GM21515 (cell line): Measurements from ENCODE around the gene NKX6-2.
"Not testable (repeated sequence)": the region's sequence is repeated elsewhere in the genome, so short reads cannot be mapped to it uniquely, and the experiment has no call there.

ENCODE experiments used
- ATAC-seq: cut with Tn5 transposase; IDR thresholded peaks from one replicate; pipeline ENCODE4 v1.9.1; 2021; ENCODE audit not compliant: unreplicated experiment

NKX6-2 gene

GRCh38 chr10:132761395-132762060 lies 24.4 kb downstream of the NKX6-2 start:
- no peak for ATAC-seq

DNA sequence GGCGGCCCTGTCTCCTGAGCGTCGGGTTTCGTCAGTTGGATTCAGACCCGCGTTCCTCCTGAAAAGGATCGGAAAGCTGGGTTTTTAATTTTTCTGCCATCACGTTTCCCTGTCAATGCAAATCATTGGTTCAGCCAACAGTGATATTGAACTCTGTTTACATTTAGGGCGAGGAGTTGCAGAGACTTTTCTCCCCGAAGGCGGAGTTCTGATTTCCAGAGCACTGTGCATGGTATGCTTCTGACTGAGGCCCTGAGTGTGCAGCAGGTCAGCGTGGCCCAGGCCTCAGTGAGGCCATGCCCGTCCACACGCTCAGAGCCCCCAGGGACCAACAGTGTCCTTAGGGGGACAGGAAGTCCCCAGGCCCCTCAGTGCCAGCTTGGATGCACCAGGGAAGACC lies 27.1 kb downstream of the NKX6-2 start:
- no peak for ATAC-seq

DNA sequence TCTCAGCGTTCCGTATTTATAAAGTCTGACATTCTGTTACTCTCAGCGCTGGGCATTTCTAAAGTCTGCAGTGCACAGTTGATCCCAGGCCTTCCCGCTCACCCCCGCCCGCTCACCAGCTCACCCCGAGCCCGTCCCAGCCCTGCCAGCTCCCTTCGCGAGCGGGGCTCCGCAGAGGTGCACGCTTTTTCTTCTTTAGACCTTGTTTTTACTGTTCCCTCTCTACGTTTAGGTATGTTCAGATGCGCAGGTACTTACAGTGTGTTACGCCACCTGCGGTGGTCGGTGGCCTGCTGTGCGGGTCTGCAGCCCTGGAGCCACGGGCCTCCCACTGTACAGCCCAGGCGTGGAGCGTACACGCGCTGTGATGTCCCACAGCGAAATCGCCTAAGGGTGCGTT lies 28.8 kb downstream of the NKX6-2 start:
- ATAC-seq: no peak

GRCh38 chr10:132756591-132756990 lies 29.4 kb downstream of the NKX6-2 start:
- no peak for ATAC-seq

DNA sequence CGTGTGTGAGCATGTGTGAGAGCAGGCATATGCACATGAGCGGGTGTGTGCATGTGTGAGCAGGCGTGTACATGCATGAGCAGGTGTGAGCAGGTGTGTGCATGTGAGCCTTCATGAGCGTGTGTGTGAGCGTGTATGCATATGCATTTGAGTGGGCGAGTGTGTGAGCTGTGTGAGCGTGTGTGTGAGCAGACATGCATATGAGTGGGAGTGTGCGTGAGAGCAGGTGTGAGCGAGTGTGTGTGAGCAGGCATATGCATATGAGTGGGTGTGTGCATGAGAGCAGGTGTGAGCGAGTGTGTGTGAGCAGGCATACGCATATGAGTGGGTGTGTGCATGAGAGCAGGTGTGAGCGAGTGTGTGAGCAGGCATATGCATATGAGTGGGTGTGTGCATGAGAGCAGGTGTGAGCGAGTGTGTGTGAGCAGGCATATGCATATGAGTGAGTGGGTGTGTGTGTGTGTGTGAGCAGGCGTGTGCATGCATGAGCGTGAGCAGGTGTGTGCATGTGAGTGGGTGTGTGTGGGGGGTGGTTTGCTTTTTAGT lies 30.7 kb downstream of the NKX6-2 start:
- ATAC-seq: no peak

- ATAC-seq: no peak
These were observed 31.9 kb downstream of the NKX6-2 start for GRCh38 chr10:132754071-132754470.

- ATAC-seq: no peak
These were observed 32.4 kb downstream of the NKX6-2 start for GRCh38 chr10:132753596-132753995.

DNA sequence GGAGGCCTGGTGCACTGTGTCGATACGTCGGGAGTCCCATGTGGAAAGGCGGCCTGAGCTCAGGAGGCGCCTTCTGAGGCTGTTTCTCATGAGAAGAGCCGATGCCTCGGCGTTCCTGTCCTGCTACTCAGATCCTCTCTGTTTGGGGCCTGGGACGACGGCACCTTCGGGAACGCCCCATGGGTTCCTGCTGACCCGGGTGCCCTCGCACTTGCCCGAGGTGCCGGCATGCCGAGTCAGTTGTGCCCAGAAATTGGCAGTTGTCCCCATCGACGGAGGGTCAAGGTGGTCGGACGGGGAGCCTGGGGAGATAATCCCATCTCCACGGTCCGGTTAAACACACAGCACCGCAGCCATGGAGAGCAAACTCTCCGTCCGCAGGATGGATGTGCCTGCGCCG lies 33.0 kb downstream of the NKX6-2 start:
- ATAC-seq: no peak

DNA sequence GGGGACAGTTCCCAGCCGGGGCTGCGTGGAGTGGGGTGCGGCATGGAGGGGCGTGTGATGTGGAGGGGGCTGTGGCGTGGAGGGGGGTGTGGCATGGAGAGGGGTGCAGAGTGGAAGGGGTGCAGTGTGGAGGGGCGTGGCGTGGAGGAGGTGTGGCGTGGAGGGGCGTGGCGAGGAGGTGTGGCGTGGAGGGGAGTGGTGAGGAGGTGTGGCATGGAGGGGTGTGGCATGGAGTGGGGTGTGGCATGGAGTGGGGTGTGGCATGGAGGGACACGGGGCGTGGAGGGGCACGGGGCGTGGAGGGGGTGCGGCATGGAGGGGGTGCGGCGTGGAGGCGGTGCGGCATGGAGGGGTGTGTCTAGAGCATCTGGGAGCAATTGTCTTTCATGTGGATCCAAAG lies 33.6 kb downstream of the NKX6-2 start:
- ATAC-seq: no peak

GRCh38 chr10:132750936-132751335 lies 35.0 kb downstream of the NKX6-2 start:
- ATAC-seq: no peak

DNA sequence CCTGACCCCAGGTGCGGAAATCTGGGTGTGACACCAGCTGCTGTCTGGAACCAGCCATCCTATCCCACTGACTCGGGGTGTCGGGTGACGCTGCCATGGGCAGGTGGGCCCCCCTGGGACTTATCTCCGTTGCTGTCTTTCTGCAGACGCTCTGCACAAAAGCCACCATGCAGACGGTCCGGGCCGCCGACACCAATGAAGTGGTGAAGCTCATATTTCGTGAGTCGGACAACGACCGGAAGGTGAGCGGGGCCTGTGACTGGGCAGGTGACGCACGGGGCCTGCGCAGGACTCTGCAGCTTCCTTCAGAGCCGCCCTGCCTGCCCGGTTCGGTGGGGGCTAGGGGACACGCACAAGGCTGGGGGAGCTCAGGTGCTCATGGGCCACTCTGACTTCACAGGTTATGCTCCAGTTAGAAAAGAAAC lies 36.6 kb downstream of the NKX6-2 start:
- no peak for ATAC-seq

GRCh38 chr10:132748545-132749370 lies 37.2 kb downstream of the NKX6-2 start:
- ATAC-seq: no peak

GRCh38 chr10:132748135-132748534 lies 37.8 kb downstream of the NKX6-2 start:
- ATAC-seq: no peak

- ATAC-seq: no peak
These were observed 38.9 kb downstream of the NKX6-2 start for GRCh38 chr10:132746801-132747625.

- no peak for ATAC-seq
These were observed 39.6 kb downstream of the NKX6-2 start for GRCh38 chr10:132746386-132746785.

DNA sequence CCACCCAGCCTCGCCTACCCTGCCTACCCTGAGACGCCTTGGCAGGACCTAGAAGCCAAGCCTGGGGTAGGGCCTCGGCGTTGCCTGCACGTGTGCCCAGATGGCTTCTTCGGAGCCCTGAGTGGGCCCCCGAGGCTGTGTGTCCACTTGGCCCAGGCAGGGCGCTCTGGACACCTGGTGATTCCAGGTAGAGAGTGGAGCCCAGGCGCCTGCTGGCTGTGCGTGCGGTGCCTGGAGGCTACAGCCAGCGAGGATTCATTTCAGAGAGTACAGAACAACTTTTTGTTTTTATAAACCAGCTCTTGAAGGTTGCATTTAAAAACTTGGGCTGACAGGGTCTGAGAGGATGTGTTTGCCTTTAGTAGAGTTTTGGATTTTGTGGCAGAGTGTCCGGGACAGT lies 40.0 kb downstream of the NKX6-2 start:
- no peak for ATAC-seq

- no peak for ATAC-seq
These were observed 40.4 kb downstream of the NKX6-2 start for GRCh38 chr10:132745511-132745910.

GRCh38 chr10:132744839-132745238 lies 41.1 kb downstream of the NKX6-2 start:
- no peak for ATAC-seq

- no peak for ATAC-seq
These were observed 41.9 kb downstream of the NKX6-2 start for GRCh38 chr10:132743925-132744490.

DNA sequence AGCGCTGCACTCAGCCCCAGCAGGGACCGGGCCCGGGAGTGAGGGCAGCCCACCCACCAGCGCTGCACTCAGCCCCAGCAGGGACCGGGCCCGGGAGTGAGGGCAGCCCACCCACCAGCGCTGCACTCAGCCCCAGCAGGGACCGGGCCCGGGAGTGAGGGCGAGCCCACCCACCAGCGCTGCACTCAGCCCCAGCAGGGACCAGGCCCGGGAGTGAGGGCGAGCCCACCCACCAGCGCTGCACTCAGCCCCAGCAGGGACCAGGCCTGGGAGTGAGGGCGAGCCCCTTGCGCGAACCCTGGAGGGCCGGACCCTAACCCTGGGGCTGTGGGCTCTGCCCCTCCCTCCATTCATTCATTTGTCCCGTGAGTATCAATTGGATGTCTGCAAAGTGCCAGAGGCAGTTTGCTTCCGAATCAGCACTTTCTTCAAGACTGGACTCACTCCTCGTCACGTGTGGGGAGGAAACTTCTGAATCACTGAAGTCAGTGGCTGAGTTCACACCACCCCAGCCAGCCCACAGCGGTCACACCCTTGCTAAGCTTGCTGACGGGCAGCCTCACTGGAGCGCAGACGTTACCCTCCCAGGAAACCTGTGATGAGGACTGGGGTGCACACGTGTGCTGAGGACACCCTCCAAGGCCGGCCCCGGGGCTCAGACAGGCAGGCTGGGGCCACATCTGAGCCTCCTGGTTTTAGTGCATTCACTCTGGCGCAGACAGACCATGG lies 42.6 kb downstream of the NKX6-2 start:
- ATAC-seq: not testable (repeated sequence)
